ENCODE measurements around the gene KIRREL3.

DNA sequence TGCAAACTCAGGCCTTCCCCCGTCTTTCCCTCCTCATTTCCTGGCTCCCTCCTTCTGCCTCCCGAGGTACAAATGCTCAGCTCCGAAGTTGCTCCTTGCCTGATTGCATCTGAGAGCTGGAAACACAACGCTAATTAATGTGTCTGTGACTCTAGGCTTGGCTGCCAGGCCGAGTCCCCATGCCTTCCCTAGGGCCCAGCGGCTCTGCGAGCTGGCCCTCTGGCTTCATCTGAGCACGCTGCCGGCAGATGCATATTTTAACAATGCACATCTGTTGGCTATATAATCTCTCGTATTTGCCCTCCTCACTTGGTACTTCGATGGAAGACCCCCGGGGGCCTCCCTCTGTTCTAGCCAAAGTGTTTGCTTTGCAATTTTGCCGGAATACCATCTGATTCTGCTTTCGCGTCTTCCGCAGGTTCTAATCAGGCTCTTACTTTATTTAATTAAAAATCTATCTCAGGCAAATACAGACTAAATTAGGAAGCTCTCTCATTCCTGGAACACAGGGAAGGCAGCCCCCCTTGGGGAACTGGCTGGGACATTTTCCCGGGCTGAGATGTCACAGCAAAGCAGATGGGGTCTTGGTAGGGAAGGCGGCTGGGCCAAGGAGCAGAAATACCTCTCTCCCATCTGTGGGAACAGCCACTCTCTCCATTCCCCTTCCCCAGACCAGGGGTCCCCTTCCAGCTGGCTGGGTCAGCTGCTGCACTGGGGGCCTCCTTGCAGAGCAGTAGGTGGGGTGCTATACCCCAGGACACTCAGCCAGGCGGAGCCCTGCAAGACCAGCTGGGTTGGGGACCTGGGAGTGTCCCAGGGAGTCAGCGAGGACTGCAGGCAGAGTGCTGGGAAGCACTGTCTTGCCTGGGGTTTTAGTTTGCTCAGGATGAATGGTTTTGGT, 482.2 kb downstream of the KIRREL3 start:
- no peak for TF ChIP-seq MAZ (IDR thresholded peaks at IDR 0.05; ENCODE audit: borderline replicate concordance, low read depth, low read length)
- no peak for TF ChIP-seq SMC3 (IDR thresholded peaks at IDR 0.05; ENCODE audit: low read depth, low read length)
- no peak for TF ChIP-seq FOS (IDR thresholded peaks at IDR 0.05; ENCODE audit: low read depth, low read length)
- TF ChIP-seq POLR2A (IDR thresholded peaks at IDR 0.05; ENCODE audit: low read depth, low read length): no peak
- TF ChIP-seq, protein P1, sequence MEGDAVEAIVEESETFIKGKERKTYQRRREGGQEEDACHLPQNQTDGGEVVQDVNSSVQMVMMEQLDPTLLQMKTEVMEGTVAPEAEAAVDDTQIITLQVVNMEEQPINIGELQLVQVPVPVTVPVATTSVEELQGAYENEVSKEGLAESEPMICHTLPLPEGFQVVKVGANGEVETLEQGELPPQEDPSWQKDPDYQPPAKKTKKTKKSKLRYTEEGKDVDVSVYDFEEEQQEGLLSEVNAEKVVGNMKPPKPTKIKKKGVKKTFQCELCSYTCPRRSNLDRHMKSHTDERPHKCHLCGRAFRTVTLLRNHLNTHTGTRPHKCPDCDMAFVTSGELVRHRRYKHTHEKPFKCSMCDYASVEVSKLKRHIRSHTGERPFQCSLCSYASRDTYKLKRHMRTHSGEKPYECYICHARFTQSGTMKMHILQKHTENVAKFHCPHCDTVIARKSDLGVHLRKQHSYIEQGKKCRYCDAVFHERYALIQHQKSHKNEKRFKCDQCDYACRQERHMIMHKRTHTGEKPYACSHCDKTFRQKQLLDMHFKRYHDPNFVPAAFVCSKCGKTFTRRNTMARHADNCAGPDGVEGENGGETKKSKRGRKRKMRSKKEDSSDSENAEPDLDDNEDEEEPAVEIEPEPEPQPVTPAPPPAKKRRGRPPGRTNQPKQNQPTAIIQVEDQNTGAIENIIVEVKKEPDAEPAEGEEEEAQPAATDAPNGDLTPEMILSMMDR (conservative IDR thresholded peaks at IDR 0.05; ENCODE audit: low read depth, low read length): no peak
- no peak for TF ChIP-seq MXI1 (IDR thresholded peaks at IDR 0.05; ENCODE audit: borderline replicate concordance, low read depth, low read length)

Measured in IMR-90 (cell line).